Measurements from ENCODE around the gene NAA10.
A peak's percentile ranks its signal among the peaks of the same experiment; 100 is the strongest.

NAA10 gene

DNA sequence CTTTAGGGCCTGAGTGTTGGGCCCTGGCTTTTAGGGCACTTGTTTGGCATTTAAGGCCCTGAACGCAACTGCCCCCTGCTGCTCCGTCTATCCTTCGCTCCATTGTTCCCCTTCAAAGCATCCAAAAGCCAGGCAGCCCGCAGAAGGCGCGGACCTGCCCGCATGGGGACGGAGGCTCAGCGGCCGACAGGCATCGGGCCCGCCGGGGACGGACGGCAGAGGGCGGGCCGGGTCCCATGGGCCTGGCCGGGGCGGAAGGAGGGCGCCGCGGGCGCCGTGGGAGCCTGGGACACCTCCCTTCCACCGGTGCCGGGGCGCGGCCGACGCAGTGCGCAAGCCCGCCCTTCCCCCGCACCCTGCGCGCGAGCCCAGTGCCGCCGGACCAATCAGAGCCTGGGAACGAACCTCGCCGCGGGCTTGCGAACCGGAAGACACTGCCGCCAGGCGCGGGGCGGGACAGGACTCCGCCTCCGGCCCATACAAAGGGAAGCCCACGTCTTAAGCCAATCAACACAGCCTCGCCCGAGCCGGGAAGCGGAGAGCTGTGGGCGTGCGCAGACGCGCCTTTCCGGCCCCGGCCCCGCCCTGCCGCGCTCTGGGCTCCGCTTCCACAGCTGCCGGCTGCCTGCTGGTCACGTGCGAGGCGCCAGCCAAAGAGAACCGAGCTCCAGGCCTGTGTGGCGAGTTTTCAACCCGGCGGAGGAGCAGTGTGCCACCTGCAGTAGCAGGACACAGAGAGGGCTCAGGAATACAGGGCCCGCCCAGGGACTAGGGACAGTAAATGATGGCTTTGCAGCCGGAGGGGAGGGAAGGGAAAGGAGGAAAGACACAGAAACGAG lies 6.7 kb downstream of the NAA10 start:
- peaks cover 43% of the 10 kb centered on the region for H3K4me1 Mint-ChIP-seq
- DNase-seq (ENCODE audit: low spot score in 2 of 2) (peak; percentile 77 to 91), ATAC-seq (replicated peaks; ENCODE audit: extremely low read depth, poor library complexity, severe bottlenecking) (peak; percentile 73)
- H3K27ac Mint-ChIP-seq (ENCODE audit: low read depth) = peak overlapping the region; percentile 96
- H3K9me3 Mint-ChIP-seq = no peaks in the 10 kb centered on the region
- H3K4me3 Mint-ChIP-seq = peak overlapping the region; percentile 87
- peaks cover 15% of the 10 kb centered on the region for H3K36me3 Mint-ChIP-seq (ENCODE audit: insufficient read depth)
- H3K27me3 Mint-ChIP-seq = no peaks in the 10 kb centered on the region

GRCh38 chrX:153927672-153927921 lies 7.2 kb downstream of the NAA10 start:
- DNase-seq (ENCODE audit: low spot score in 2 of 2) (no peak), ATAC-seq (replicated peaks; ENCODE audit: extremely low read depth, poor library complexity, severe bottlenecking) (no peak)
- H3K27ac Mint-ChIP-seq (ENCODE audit: low read depth) = peak overlapping the region; percentile 96
- peaks cover 15% of the 10 kb centered on the region for H3K36me3 Mint-ChIP-seq (ENCODE audit: insufficient read depth)
- H3K4me3 Mint-ChIP-seq = peak overlapping the region; percentile 87
- no peaks in the 10 kb centered on the region for H3K9me3 Mint-ChIP-seq
- H3K27me3 Mint-ChIP-seq = no peaks in the 10 kb centered on the region
- peaks cover 49% of the 10 kb centered on the region for H3K4me1 Mint-ChIP-seq

DNA sequence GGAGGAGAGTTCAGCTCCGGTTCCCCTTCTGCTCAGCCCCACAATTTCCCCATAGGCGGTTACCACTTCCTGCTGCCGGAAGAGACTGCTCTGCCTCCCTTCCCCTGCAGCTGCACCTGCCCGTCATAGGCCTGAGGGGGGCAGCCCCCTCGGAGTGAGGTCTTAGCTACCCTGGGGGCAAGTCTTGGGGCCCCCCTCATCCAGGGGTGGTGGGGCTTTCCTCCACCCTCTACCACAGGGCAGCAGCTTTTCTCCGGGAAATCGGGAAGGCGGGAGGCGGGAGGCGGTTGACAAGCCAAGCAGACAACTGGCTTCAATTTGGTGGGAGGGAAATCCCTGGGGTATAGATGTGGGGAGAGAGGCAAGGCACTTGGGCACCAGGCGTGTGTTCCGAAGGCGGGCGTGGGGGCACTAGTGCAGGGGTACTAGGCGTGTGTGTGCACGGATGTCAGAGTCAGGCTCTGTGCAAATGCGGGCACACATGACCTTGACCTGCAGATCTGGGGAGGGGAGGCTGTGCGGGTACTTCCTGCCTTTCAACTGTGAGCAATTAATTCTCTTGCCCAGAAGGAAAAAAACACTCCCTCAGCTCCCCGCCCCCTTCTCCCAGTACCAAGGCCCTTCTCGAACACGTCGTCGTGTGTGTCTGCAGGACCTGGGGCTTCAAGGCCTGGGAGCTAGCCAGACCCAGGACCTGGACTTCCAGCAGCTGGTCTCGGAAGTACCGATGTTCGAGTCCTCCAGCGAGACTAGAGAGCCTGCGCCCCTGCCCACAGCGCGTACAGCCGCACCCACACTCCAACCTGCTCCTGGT lies 7.8 kb downstream of the NAA10 start:
- Mint-ChIP-seq H3K36me3 (ENCODE audit: insufficient read depth) (peaks cover 11% of the 10 kb centered on the region), H3K9me3 (no peaks in the 10 kb centered on the region), H3K4me1 (peaks cover 54% of the 10 kb centered on the region), H3K27ac (ENCODE audit: low read depth) (peak overlapping the region; percentile 96), H3K27me3 (no peaks in the 10 kb centered on the region), H3K4me3 (peak overlapping the region; percentile 87)
- ATAC-seq (replicated peaks; ENCODE audit: extremely low read depth, poor library complexity, severe bottlenecking) (peak; percentile 59), DNase-seq (ENCODE audit: low spot score in 2 of 2) (peak; percentile 41 to 62)

DNA sequence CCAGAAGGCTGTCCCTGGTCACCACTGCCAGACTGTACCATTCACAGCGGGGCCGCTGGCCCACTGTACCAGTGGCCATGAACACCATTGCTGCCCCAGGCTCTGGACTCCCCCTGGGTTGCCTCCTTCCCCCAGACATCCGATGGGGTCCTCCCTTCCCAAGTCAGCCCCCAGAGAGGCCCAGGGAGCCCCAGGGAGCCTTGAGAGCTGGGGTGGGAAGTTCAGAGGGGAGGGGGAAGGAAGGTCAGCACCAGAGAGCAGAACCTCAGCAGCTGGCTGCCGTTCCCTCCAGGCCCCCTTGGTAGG lies 8.3 kb downstream of the NAA10 start:
- Mint-ChIP-seq H3K9me3 (no peaks in the 10 kb centered on the region), H3K27me3 (no peaks in the 10 kb centered on the region), H3K4me3 (peak overlapping the region; percentile 87), H3K36me3 (ENCODE audit: insufficient read depth) (peaks cover 11% of the 10 kb centered on the region), H3K27ac (ENCODE audit: low read depth) (peak overlapping the region; percentile 96), H3K4me1 (peaks cover 54% of the 10 kb centered on the region)
- DNase-seq (ENCODE audit: low spot score in 2 of 2) (no peak), ATAC-seq (replicated peaks; ENCODE audit: extremely low read depth, poor library complexity, severe bottlenecking) (no peak)

- Mint-ChIP-seq H3K9me3 (no peaks in the 10 kb centered on the region), H3K27ac (ENCODE audit: low read depth) (peak within 1 kb of the TSS; percentile 96), H3K27me3 (no peaks in the 10 kb centered on the region), H3K4me1 (peaks cover 51% of the 10 kb centered on the region), H3K4me3 (peak within 1 kb of the TSS; percentile 90), H3K36me3 (ENCODE audit: insufficient read depth) (peaks cover 9% of the 10 kb centered on the region)
- ATAC-seq (replicated peaks; ENCODE audit: extremely low read depth, poor library complexity, severe bottlenecking) = no peak
- no peak for DNase-seq (ENCODE audit: low spot score in 2 of 2)
Measured at GRCh38 chrX:153925739-153926551, 8.9 kb downstream of the NAA10 start, which contains the start of gene ARHGAP4. TSS of gene ARHGAP4 (minus strand) at chrX:153926264. CDS start at chrX:153926202, 62 bp downstream.

DNA sequence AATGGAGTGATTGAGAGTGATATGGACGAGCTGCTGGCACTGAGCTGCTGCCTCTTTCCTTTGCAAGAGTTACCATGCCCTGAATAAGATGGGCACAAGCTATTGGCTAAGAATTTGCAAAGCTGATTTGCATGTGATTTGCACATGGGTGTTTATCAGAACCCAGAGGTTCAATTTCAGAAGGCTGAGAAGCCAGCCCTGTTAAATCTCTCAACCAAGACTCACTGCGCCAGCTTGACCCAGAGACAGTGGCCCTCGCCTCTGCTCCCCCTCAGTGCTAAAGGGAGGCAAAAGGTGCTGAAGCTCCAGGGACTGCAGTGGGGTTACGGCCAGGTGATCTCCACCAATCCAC lies 9.5 kb downstream of the NAA10 start:
- DNase-seq (ENCODE audit: low spot score in 2 of 2) = no peak
- Mint-ChIP-seq H3K27me3 (no peaks in the 10 kb centered on the region), H3K27ac (ENCODE audit: low read depth) (peak overlapping the region; percentile 96), H3K9me3 (no peaks in the 10 kb centered on the region), H3K36me3 (ENCODE audit: insufficient read depth) (peaks cover 9% of the 10 kb centered on the region), H3K4me3 (peak overlapping the region; percentile 90), H3K4me1 (peaks cover 51% of the 10 kb centered on the region)
- ATAC-seq (replicated peaks; ENCODE audit: extremely low read depth, poor library complexity, severe bottlenecking) = no peak

DNA sequence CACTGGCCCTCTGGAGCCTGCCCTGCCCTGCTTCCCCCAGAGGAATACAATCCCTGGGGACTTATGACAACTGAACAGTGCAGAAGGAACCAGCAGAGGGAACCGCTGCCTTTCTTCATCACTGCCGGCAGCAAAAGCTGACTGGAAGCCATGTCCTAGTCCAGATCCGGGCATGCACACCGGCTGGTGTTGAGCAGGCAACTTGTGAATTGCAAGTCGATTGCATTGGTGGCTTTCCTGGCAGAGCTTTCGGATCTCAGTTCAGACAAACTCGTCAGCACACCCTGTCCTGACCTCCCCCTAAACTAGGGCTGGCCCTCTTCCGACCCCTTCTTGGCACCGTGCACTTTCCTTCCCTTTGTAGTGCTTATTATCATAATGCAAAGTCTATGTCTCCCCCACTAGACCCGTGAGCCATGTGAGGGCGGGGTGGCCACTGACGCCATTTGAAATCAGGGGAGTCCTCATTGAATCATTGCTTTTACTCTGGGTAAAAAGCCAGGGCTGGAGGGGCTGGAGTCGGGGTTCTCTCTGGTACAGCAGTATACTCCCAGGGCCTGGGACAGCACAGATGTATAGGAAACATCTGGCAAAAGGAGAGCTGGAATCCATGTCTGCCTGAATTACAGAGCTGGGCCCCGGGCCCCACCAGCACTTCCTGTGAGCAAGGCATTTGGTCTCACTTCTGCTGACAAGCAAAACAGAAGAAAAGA lies 10.5 kb downstream of the NAA10 start:
- peak in 1 of 2 donors; percentile 38 for DNase-seq (ENCODE audit: low spot score in 2 of 2)
- H3K27ac Mint-ChIP-seq (ENCODE audit: low read depth) = peak overlapping the region; percentile 80
- H3K27me3 Mint-ChIP-seq = no peaks in the 10 kb centered on the region
- no peaks in the 10 kb centered on the region for H3K9me3 Mint-ChIP-seq
- peaks cover 51% of the 10 kb centered on the region for H3K4me1 Mint-ChIP-seq
- H3K4me3 Mint-ChIP-seq = peak overlapping the region; percentile 90
- H3K36me3 Mint-ChIP-seq (ENCODE audit: insufficient read depth) = peaks cover 14% of the 10 kb centered on the region
- ATAC-seq (replicated peaks; ENCODE audit: extremely low read depth, poor library complexity, severe bottlenecking) = no peak

GRCh38 chrX:153922932-153923857 lies 11.6 kb downstream of the NAA10 start:
- Mint-ChIP-seq H3K4me1 (peaks cover 45% of the 10 kb centered on the region), H3K27ac (ENCODE audit: low read depth) (peak overlapping the region; percentile 75), H3K4me3 (peak overlapping the region; percentile 90), H3K9me3 (no peaks in the 10 kb centered on the region), H3K27me3 (no peaks in the 10 kb centered on the region), H3K36me3 (ENCODE audit: insufficient read depth) (peaks cover 16% of the 10 kb centered on the region)
- ATAC-seq (replicated peaks; ENCODE audit: extremely low read depth, poor library complexity, severe bottlenecking) = no peak
- DNase-seq (ENCODE audit: low spot score in 2 of 2) = no peak

DNA sequence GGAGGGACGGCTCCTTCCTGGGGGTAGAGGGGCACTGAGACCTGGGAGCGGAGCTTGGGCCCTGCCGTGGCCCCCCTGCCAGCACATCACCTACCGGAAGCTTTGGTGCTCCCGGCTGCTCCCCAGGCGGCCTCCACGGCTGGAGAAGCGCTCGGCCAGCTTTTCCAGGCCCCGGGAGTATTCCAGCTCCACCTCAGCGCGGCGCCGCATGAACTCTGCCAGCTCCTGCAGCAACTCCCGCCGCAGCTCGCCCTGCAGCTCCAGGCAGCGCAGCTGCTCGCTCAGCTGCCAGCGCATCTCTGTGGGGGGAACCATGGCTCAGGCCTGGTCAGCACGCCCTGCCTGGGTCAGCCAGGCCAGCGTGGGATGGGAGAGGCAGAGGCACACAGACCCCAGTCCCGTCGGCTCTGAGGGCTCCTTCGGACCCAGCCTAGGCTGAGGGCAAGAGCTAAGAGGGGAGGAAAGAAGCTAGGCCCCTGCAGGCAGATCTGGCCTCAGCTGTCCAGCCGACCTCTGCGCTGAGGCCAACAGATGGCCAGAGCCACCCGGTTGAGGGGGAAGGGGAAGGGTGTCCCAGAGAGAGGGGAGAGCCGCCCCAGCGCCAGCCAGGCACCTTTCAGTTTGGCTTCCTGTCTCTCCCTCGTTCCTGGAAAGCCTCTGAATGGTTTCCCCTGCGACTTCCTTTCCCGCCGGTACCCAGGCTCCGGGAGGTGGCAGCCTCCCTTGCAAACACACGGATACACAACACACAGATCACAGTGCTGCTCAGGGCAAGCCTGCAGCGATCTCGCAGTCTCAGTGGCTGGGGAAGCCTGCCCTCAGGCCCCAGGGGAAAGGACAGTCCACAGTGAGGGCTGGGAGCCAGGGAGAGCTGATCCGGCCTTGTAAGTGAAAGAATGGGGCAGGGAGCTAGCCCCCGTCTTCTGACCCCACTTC lies 13.1 kb downstream of the NAA10 start:
- ATAC-seq (replicated peaks; ENCODE audit: extremely low read depth, poor library complexity, severe bottlenecking) (no peak), DNase-seq (ENCODE audit: low spot score in 2 of 2) (no peak)
- Mint-ChIP-seq H3K9me3 (no peaks in the 10 kb centered on the region), H3K4me1 (peaks cover 35% of the 10 kb centered on the region), H3K36me3 (ENCODE audit: insufficient read depth) (peaks cover 15% of the 10 kb centered on the region), H3K27ac (ENCODE audit: low read depth) (peak overlapping the region; percentile 75), H3K27me3 (no peaks in the 10 kb centered on the region), H3K4me3 (peak overlapping the region; percentile 90)

GRCh38 chrX:153921070-153921469 lies 13.8 kb downstream of the NAA10 start:
- no peak overlapping the region for H3K4me3 Mint-ChIP-seq

DNA sequence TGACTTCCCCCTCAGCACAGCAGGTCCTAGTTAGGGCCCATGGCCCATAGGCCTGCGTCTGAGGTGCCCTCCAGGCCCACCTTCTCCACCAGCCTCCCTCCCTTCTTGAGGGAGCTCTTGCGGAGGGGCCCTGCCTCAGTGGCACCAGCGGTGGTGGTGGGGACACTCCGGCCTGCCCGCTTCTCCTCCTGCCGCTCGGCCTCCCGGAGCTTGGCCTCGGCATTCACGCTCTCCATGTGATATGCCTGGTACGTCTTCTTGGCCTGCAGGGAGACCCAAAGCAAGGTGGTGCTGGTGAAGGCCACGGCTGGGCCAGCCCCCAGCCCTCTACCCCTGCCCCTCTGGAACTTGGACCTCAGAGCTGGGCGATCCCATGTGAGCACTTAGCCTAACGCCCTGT lies 14.3 kb downstream of the NAA10 start:
- H3K36me3 Mint-ChIP-seq (ENCODE audit: insufficient read depth) = peaks cover 22% of the 10 kb centered on the region
- peaks cover 28% of the 10 kb centered on the region for H3K4me1 Mint-ChIP-seq
- no peaks in the 10 kb centered on the region for H3K27me3 Mint-ChIP-seq
- ATAC-seq (replicated peaks; ENCODE audit: extremely low read depth, poor library complexity, severe bottlenecking) = no peak
- no peak overlapping the region for H3K27ac Mint-ChIP-seq (ENCODE audit: low read depth)
- DNase-seq (ENCODE audit: low spot score in 2 of 2) = no peak
- peak overlapping the region; percentile 16 for H3K4me3 Mint-ChIP-seq
- H3K9me3 Mint-ChIP-seq = no peaks in the 10 kb centered on the region

More at GRCh38 chrX:153921070-153921469, 13.8 kb downstream of the NAA10 start:
- H3K36me3 Mint-ChIP-seq (ENCODE audit: insufficient read depth) = peaks cover 20% of the 10 kb centered on the region
- ATAC-seq (replicated peaks; ENCODE audit: extremely low read depth, poor library complexity, severe bottlenecking) = no peak
- no peaks in the 10 kb centered on the region for H3K9me3 Mint-ChIP-seq
- peaks cover 31% of the 10 kb centered on the region for H3K4me1 Mint-ChIP-seq
- no peak for DNase-seq (ENCODE audit: low spot score in 2 of 2)
- no peak overlapping the region for H3K27ac Mint-ChIP-seq (ENCODE audit: low read depth)
- H3K27me3 Mint-ChIP-seq = no peaks in the 10 kb centered on the region

Measured in central memory CD8-positive, alpha-beta T cell (primary cell).